Ovary (tissue), 3 donors: ENCODE data around the gene TPD52L2.

Experiments used
- EP300 ChIP-seq: sonication (generic); formaldehyde crosslinking; IDR thresholded peaks from one replicate; pipeline ENCODE4 v1.6.1; 2017; ENCODE audit warnings: antibody characterized with exemption
- POLR2A ChIP-seq: fragments of 450-650 bp; IDR thresholded peaks from one replicate; pipeline ENCODE4 v1.6.1; 2017; ENCODE audit warnings: antibody characterized with exemption, mild to moderate bottlenecking, moderate library complexity
- TF ChIP-seq, protein P1 (sequence below), 3 donors: fragments of 450-650 bp in 2 of 3; fragments of 200-600 bp in 1 of 3; IDR thresholded peaks; one replicate each; pipeline versions ENCODE4 v1.5.1 to v1.8.0; 2016 to 2022; ENCODE audit warnings: antibody characterized with exemption in 3 of 3, mild to moderate bottlenecking in 1 of 3
- donor health status: DM: no; HTN: no; CAD: no.

DNA sequence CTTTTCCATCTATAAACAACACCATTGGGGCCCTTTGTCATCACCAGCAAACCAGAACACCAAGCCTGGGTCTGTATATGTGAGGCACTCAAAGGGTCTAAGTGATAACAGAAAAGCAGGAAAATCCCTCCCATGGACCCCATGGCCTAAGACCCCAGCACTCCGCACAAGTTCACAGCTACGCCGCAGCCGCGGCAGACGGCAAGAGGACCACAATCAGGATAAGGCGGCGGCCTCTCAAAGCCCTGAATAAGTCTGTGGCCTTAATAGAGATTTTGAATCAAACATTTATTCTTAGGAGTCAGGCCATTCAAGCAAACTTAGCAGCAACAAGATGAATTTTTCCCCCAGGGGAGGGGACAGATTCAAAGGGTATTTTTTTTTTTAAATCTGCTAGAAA lies 36.9 kb upstream of the TPD52L2 start:
- TF ChIP-seq POLR2A, result no peak
- TF ChIP-seq, protein P1, sequence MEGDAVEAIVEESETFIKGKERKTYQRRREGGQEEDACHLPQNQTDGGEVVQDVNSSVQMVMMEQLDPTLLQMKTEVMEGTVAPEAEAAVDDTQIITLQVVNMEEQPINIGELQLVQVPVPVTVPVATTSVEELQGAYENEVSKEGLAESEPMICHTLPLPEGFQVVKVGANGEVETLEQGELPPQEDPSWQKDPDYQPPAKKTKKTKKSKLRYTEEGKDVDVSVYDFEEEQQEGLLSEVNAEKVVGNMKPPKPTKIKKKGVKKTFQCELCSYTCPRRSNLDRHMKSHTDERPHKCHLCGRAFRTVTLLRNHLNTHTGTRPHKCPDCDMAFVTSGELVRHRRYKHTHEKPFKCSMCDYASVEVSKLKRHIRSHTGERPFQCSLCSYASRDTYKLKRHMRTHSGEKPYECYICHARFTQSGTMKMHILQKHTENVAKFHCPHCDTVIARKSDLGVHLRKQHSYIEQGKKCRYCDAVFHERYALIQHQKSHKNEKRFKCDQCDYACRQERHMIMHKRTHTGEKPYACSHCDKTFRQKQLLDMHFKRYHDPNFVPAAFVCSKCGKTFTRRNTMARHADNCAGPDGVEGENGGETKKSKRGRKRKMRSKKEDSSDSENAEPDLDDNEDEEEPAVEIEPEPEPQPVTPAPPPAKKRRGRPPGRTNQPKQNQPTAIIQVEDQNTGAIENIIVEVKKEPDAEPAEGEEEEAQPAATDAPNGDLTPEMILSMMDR (IDR thresholded peaks at IDR 0.05), result no peak
- no peak for TF ChIP-seq EP300
